ENCODE data around the gene NDC80. TPM values are rescaled to one million over a fixed set of nuclear protein-coding genes. Genes with fewer than 3 reads are reported as not detected.

NDC80 gene
- total RNA-seq, 1 experiment from 2014 or later, result 36.0 TPM

- intact Hi-C loops (cut with micrococcal nuclease; ENCODE audit: unreplicated experiment) (no loop called here), in situ Hi-C loops (cut with HindIII; ENCODE audit: low pct_unique_long_range_greater_than_20kb, low sequenced_read_pairs) (no loop called here)
- Histone ChIP-seq H3K27ac (ENCODE audit: low read length) (no peak overlapping the region), H3K4me3 (ENCODE audit: low read depth in 2 of 2, low read length in 2 of 2) (no peak overlapping the region), H3K36me3 (ENCODE audit: control insufficient read depth, insufficient read depth, low read length) (no peaks in the 10 kb centered on the region), H3K4me1 (ENCODE audit: control insufficient read depth, insufficient read depth, low read length) (no peaks in the 10 kb centered on the region), H3K9me3 (ENCODE audit: control insufficient read depth, insufficient read depth, low read depth, low read length) (no peaks in the 10 kb centered on the region), H3K27me3 (ENCODE audit: control insufficient read depth, insufficient read depth, low read length) (no peaks in the 10 kb centered on the region)
- POLR2A ChIA-PET, result no interaction called here
- CTCF ChIA-PET, result no interaction called here
- DNase-seq (ENCODE audit: low read depth, low spot score) (no peak), ATAC-seq (no peak)
- TF ChIP-seq REST (IDR thresholded peaks at IDR 0.05; ENCODE audit: insufficient read depth in 1 of 2, low read depth in 2 of 2, low read length in 1 of 2), result no peak
- TF ChIP-seq POLR2AphosphoS5 (IDR thresholded peaks at IDR 0.05; ENCODE audit: low read depth, low read length), result no peak
- no peak for TF ChIP-seq SIN3A (IDR thresholded peaks at IDR 0.05; ENCODE audit: borderline replicate concordance, insufficient read depth, low read depth, low read length)
- no peak for TF ChIP-seq TCF7L2 (IDR thresholded peaks at IDR 0.05; ENCODE audit: low read depth, low read length)
- TF ChIP-seq CTCF (IDR thresholded peaks at IDR 0.05), result no peak
- no TSS peak for BruUV-seq (replicated peaks)
These were observed 34.1 kb upstream of the NDC80 start for GRCh38 chr18:2537296-2537695.

- DNase-seq (ENCODE audit: low read depth, low spot score) (no peak), ATAC-seq (no peak)
- no TSS peak for BruUV-seq (replicated peaks)
- Histone ChIP-seq H3K27me3 (ENCODE audit: control insufficient read depth, insufficient read depth, low read length) (no peaks in the 10 kb centered on the region), H3K4me3 (ENCODE audit: low read depth in 2 of 2, low read length in 2 of 2) (no peak overlapping the region), H3K27ac (ENCODE audit: low read length) (no peak overlapping the region), H3K4me1 (ENCODE audit: control insufficient read depth, insufficient read depth, low read length) (no peaks in the 10 kb centered on the region), H3K9me3 (ENCODE audit: control insufficient read depth, insufficient read depth, low read depth, low read length) (no peaks in the 10 kb centered on the region), H3K36me3 (ENCODE audit: control insufficient read depth, insufficient read depth, low read length) (no peaks in the 10 kb centered on the region)
- TF ChIP-seq SIN3A (IDR thresholded peaks at IDR 0.05; ENCODE audit: borderline replicate concordance, insufficient read depth, low read depth, low read length), result no peak
- ChIA-PET POLR2A (no interaction called here), CTCF (no interaction called here)
- intact Hi-C loops (cut with micrococcal nuclease; ENCODE audit: unreplicated experiment) (no loop called here), in situ Hi-C loops (cut with HindIII; ENCODE audit: low pct_unique_long_range_greater_than_20kb, low sequenced_read_pairs) (no loop called here)
These were observed 33.1 kb upstream of the NDC80 start for GRCh38 chr18:2538236-2538635.

DNA sequence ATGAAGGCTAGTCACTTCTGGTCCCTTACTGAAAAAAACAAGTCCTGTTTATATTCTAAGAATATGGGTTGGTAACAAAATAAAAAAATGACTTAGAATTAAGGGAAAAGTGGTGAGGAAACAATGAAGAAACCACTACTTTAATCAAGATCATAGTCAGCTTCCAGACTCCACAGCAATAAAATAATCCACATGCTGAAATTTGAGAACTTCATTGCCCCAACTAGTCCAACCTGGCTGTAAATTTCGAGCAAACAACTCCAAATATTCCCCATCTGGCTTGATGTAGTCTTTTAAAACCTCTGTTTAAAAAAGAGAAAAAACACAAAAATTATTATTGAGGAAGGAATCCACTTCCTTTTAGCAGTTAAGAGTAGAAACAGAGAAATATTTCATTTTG, 32.5 kb upstream of the NDC80 start:
- H3K27ac ChIP-seq (ENCODE audit: low read length), result no peak overlapping the region
- DNase-seq (ENCODE audit: low read depth, low spot score) (no peak), ATAC-seq (no peak)
- in situ Hi-C loops (cut with HindIII; ENCODE audit: low pct_unique_long_range_greater_than_20kb, low sequenced_read_pairs), result no loop called here
- no peaks in the 10 kb centered on the region for H3K4me1 ChIP-seq (ENCODE audit: control insufficient read depth, insufficient read depth, low read length)
- no peaks in the 10 kb centered on the region for H3K27me3 ChIP-seq (ENCODE audit: control insufficient read depth, insufficient read depth, low read length)
- TF ChIP-seq REST (IDR thresholded peaks at IDR 0.05; ENCODE audit: insufficient read depth in 1 of 2, low read depth in 2 of 2, low read length in 1 of 2) (no peak), CTCF (IDR thresholded peaks at IDR 0.05) (no peak), TCF7L2 (IDR thresholded peaks at IDR 0.05; ENCODE audit: low read depth, low read length) (no peak), SIN3A (IDR thresholded peaks at IDR 0.05; ENCODE audit: borderline replicate concordance, insufficient read depth, low read depth, low read length) (no peak), POLR2AphosphoS5 (IDR thresholded peaks at IDR 0.05; ENCODE audit: low read depth, low read length) (no peak)
- H3K36me3 ChIP-seq (ENCODE audit: control insufficient read depth, insufficient read depth, low read length), result no peaks in the 10 kb centered on the region
- CTCF ChIA-PET, result no interaction called here
- no TSS peak for BruUV-seq (replicated peaks)
- intact Hi-C loops (cut with micrococcal nuclease; ENCODE audit: unreplicated experiment), result no loop called here
- no peak overlapping the region for H3K4me3 ChIP-seq (ENCODE audit: low read depth in 2 of 2, low read length in 2 of 2)
- POLR2A ChIA-PET, result no interaction called here
- H3K9me3 ChIP-seq (ENCODE audit: control insufficient read depth, insufficient read depth, low read depth, low read length), result no peaks in the 10 kb centered on the region

Data from Panc1 (cell line).